Measurements from ENCODE around the gene INSRR. TPM values are rescaled to one million over a fixed set of nuclear protein-coding genes. Genes with fewer than 3 reads are reported as not detected.

The INSRR gene
- total RNA-seq, 4 donors from 2014 or later: not detected

DNA sequence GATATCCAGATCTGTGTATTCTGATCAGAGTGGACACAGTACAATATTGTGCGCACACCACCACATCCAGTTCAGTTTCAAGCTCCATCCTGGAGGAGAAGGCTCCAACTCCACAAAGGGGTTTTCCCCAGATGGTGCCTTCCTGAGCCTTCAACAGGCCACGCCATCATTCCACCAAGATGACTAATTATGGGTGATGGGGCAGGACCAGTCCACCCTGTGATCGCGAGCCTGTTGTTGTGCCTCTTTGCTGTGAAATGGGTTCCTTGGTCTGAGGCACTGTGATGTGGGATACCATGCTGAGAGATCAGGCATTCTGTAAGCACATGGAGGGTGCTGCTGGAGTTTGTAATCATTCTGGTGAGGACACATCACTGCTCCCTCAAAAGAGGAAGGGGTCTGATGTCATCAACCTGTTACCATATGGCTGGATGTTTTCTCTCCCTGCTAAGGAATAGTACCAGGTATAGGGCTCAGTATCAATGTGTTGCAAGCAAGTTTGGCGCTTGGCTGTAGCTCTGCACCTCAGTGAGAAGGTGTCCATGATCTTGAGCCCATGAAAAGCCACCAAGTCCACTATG is 35.6 kb downstream of the INSRR start:
- TF ChIP-seq, protein P1, sequence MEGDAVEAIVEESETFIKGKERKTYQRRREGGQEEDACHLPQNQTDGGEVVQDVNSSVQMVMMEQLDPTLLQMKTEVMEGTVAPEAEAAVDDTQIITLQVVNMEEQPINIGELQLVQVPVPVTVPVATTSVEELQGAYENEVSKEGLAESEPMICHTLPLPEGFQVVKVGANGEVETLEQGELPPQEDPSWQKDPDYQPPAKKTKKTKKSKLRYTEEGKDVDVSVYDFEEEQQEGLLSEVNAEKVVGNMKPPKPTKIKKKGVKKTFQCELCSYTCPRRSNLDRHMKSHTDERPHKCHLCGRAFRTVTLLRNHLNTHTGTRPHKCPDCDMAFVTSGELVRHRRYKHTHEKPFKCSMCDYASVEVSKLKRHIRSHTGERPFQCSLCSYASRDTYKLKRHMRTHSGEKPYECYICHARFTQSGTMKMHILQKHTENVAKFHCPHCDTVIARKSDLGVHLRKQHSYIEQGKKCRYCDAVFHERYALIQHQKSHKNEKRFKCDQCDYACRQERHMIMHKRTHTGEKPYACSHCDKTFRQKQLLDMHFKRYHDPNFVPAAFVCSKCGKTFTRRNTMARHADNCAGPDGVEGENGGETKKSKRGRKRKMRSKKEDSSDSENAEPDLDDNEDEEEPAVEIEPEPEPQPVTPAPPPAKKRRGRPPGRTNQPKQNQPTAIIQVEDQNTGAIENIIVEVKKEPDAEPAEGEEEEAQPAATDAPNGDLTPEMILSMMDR (IDR thresholded peaks at IDR 0.05; ENCODE audit: low read depth): no peak

DNA sequence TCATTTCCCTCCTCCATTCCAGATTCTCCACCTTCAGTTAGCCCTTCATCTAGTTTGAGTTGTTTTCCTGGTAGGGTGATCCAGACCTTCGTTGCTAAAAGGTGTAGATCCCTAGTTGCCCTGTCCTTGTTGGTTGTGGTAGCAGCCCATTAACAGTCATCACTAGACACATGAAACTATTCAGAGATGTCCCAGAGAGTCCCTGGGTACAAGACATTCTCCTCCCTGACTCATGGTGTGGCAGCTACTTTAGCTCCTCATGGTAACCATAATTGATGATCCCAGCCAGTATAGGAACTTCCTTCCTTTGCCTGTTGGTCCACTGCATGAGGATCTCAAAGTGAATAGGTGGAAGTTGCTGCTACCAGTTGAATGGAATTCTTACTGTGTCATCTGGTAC is 36.2 kb downstream of the INSRR start:
- TF ChIP-seq, protein P1 (IDR thresholded peaks at IDR 0.05; ENCODE audit: low read depth): no peak

GRCh38 chr1:156821801-156822200 is 37.1 kb downstream of the INSRR start:
- TF ChIP-seq, protein P1 (IDR thresholded peaks at IDR 0.05; ENCODE audit: low read depth): no peak

GRCh38 chr1:156816561-156817328 is 42.2 kb downstream of the INSRR start, which contains the start of gene SH2D2A:
SH2D2A (minus strand) TSS chr1:156816848; CDS start chr1:156816708, 140 bp downstream.
- TF ChIP-seq, protein P1 (IDR thresholded peaks at IDR 0.05; ENCODE audit: low read depth): no peak

GRCh38 chr1:156815961-156816422 is 42.9 kb downstream of the INSRR start:
- TF ChIP-seq, protein P1 (IDR thresholded peaks at IDR 0.05; ENCODE audit: low read depth): no peak

- TF ChIP-seq, protein P1 (IDR thresholded peaks at IDR 0.05; ENCODE audit: low read depth): no peak
These were observed 43.5 kb downstream of the INSRR start for GRCh38 chr1:156815307-156815826.

DNA sequence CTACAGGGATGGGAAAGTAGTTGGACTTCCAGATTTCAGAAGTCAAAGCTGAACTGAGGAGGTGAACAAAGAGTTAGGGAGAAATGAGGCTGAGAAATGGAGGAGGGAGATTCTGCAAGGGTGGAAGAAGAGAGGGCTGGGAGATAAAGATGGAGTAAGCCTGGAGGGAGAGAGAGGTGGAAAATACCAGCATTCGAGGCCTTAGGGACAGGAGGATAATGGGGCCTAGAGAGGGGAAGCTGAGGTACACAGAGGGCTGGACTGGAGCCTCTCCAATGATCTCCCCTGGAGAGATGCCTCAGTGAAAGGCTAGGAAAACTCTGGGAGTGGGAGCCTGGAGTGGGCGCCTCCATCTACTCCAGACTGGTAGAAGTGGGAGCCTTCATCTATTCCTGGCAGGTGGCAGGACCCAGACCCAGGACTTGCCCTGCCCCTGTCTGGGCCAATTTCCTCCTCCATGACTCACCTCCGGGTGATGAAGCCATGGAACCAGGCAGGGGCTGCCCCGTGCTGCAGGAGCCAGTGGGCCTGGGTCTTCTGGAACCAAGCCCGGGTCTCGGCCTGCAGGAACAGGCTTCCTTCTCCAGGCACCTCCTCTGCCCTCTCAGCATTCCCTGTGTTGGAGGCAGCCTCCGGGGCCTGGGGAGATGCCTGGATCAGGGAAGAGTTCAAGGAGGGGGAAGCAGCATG is 44.2 kb downstream of the INSRR start:
- TF ChIP-seq, protein P1 (IDR thresholded peaks at IDR 0.05; ENCODE audit: low read depth): no peak

Data from subcutaneous adipose tissue (tissue), 4 donors.